Fibroblast of the aortic adventitia (primary cell): ENCODE results near the gene ELOVL7. TPM values are rescaled to one million over a fixed set of nuclear protein-coding genes. Genes with fewer than 3 reads are reported as not detected.

Experiments used
- DNase-seq: peaks from one replicate; pipeline ENCODE4 v3.0.0-alpha.2; 2010; ENCODE audit warnings: low read depth
- H3K4me3 ChIP-seq: 2 replicates; pipeline ENCODE4 v1.5.1; 2011; ENCODE audit warnings: low read depth, mild to moderate bottlenecking, control low read depth, low read length, moderate library complexity
- CTCF ChIP-seq: IDR thresholded peaks from 2 replicates; pipeline ENCODE4 v1.5.1; 2011; ENCODE audit warnings: mild to moderate bottlenecking, low read length, control low read depth, inconsistent platforms; ENCODE audit not compliant: insufficient read depth
- total RNA-seq: library from RNA; depleted of rRNA; stranded (reverse); fragments of >200 nt; gene quantifications from 2 replicates; pipeline ENCODE4 v1.2.3, GENCODE V29; 2012; ENCODE audit warnings: low replicate concordance

The ELOVL7 gene
- total RNA-seq, 1 donor: 0.18 TPM

- no peak overlapping the region for H3K4me3 ChIP-seq
- DNase-seq: peak; percentile 13
- TF ChIP-seq CTCF: no peak
Observed at GRCh38 chr5:60835554-60835953, 8.5 kb downstream of the ELOVL7 start.

GRCh38 chr5:60833520-60833919, 10.5 kb downstream of the ELOVL7 start:
- DNase-seq: no peak
- H3K4me3 ChIP-seq: no peak overlapping the region
- TF ChIP-seq CTCF: no peak

GRCh38 chr5:60830581-60831127, 13.4 kb downstream of the ELOVL7 start:
- TF ChIP-seq CTCF: no peak
- H3K4me3 ChIP-seq: no peak overlapping the region
- no peak for DNase-seq

GRCh38 chr5:60829490-60830266, 14.4 kb downstream of the ELOVL7 start:
- no peak for TF ChIP-seq CTCF
- no peak overlapping the region for H3K4me3 ChIP-seq
- DNase-seq: no peak

- no peak for TF ChIP-seq CTCF
- no peak for DNase-seq
- H3K4me3 ChIP-seq: no peak overlapping the region
Observed at GRCh38 chr5:60827201-60827600, 16.9 kb downstream of the ELOVL7 start.

GRCh38 chr5:60826653-60827052, 17.4 kb downstream of the ELOVL7 start:
- H3K4me3 ChIP-seq: no peak overlapping the region
- no peak for TF ChIP-seq CTCF
- DNase-seq: no peak

- no peak overlapping the region for H3K4me3 ChIP-seq
- no peak for TF ChIP-seq CTCF
- DNase-seq: no peak
Observed at GRCh38 chr5:60823574-60823973, 20.5 kb downstream of the ELOVL7 start.
